ENCODE data around the gene TEX36.
"Not testable (repeated sequence)": the region's sequence is repeated elsewhere in the genome, so short reads cannot be mapped to it uniquely, and the experiment has no call there.

The TEX36 gene

DNA sequence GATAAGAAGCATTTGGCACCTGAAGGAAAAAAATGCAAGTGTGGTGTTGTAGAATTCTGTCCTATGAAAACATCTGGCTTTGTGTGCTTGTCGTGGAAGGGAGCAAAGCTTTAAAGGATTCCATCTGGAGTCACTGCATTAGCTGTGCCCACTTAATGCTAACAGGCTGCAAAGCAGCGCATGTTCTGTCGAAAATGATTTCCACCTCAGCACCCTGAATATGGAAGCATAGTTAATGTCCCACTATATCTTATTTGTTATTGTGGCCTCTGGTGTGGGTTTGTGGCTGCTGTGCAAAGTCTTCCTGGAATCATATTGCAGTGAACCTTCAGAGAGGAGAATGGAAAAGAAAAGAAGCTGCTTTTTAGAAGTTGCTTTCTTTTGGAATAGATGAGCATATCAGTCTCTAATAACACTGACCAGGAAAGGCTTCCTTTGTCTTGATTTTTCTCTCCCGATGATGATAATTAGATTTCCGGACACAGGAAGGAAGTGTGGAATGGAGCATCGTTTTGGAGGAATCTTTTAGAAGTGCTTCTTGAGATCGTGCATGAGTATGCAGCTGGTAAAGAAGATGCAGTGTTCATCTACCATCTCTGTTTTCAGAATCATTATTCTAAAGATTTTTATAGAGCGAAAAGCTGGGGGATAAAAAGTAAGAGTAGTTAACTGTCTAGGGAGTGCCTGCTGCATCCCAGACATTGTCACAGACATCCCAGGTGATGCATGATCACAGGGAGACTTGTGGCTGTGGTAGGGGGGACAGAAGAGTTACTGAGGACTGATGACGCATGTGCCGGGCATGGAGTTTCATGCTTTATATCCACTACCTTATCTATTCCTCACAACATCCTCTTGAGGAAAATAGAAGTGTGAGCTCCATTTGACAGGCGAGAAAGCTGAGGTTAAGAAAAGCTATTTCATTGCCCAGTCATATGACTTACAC, 54.6 kb downstream of the TEX36 start:
- DNase-seq: no peak

DNA sequence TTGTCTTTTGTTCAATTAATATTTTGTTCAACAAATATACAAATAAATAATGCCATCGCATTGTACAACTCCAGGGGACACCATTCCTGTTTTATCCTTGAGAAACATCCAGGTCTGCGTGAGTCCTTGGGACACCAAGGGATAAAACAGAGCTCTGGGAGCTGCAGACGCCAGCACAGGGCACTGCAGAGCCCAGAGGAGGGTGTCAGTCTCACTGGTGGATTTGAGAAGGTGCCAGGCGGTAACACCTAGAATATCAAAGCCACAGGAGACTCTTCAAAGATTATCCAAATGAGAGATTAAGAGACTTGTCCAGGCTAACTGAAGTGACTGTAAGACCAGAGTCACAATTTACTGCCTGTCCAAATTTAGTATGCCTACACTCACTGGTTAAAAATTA, 55.3 kb downstream of the TEX36 start:
- DNase-seq: no peak

DNA sequence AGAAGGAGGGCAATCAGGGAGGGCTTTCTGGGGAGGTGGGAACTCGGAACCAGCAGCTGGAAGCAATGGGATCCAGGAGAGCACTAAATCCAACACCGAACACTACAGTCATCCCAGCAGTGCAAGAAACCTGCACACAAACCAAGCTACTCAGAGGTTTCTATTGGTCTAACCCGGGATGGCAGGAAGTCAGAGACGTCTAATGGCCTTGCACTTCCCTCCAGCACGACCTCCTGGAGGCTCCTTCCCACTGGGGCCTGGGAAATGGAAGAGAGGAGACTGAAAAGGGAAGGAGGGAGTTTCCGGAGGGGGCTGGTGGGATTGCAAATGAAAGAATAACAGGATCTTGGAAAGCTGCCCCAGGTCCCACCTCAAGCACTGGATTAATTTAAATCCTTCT, 56.3 kb downstream of the TEX36 start:
- DNase-seq: no peak

DNA sequence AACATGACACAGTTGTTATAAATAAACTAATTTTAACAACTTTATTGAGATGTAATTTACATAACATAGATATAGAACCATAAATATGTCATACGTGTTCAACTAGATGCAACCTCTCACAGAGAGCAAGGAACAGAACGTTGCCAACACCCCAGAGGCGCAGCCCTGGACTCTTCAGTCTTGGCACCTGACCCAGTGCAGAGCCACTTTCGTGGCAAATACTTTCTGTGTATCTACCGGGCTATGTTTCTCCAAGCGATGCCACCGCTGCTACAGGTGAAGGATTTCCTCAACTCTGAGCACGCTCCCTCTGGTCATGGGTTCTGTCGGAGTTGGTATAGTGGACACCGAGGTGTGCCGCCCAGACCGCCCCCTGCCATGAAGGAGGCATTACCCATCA, 57.4 kb downstream of the TEX36 start:
- DNase-seq: no peak

DNA sequence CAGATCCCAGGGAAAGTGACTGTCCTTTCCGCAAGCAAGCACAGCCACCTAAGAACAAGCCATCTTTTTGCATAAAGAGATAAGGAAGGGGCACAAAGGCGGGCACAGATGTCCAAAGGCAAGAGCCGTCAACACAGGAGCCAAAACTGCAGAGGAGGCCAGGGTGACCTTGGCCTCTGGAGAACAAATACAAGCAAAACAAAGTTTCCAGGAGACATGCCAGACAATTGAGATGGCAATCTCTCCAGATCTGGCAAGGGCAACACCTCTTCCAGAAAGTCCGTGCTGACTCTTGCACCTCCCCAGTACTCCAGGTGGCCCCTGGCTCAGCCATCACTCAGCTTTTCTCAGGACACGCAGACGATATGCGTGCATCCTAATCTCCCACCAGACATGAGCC, 58.2 kb downstream of the TEX36 start:
- no peak for DNase-seq

DNA sequence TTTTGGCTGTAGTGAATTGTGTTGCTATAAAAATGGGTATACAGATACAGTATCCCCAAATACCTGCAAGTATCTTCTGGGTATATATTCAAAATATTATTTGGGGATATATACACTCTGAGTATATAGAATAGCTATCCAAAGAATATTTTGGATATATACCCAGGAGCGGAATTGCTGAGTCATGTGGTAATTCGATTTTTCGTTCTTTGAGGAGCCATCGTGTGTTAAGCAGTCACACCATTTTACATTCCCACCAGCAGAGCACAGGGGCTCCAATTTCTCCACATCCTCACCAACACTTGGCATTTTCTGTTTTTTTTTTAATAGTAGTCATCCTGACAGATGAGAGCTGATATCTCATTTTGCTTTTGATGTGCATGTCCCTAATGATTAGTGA, 61.9 kb downstream of the TEX36 start:
- DNase-seq: no peak

DNA sequence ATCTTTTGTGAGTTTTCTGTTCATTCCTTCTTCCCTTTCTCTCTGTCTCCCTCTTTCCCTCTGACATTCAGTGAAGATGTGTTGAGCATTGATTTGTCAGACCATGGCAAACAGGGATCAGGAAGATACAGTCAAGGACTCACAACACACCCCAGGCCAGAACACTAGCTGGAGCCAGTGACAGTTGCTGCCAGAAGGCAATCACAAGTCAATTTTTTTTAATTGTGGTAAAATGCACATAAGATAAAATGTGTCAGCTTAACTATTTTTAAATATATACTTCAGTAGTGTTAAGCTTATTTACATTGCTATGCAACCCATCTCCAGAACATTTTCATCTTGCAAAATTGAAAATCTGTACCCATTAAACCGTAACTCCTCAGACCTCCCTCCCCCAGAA, 62.6 kb downstream of the TEX36 start:
- DNase-seq: no peak

DNA sequence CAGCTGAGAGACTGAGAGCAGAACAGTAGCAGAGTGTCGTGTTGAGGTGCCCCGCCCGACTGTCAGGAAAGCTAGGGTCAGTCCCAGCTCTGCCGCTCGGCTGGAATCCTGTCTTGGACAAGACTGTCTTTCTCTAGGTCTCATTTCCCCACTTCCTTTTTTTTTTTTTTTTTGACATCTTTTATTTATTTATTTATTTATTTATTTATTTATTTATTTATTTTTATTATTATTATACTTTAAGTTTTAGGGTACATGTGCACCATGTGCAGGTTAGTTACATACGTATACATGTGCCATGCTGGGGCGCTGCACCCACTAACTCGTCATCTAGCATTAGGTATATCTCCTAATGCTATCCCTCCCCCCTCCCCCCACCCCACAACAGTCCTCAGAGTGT, 69.9 kb downstream of the TEX36 start:
- DNase-seq: not testable (repeated sequence)

DNA sequence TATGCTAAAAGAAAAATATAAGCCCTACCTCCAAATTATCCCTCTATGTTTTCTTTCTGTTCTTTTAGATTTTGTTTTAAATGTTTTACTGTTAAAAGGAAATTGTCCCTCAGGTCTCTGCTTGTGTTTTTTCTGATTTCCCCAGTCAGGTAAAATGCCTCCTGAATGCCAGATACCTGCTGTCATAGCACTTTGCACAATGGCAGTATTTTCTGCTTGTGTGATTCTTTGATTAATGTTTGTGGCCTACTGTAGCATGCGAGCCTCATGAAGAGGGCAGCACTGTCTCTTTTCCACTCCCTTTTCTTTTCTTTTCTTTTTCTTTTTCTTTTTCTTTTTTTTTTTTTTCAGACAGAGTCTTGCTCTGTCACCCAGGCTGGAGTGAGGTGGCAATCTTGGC, 71.2 kb downstream of the TEX36 start:
- no peak for DNase-seq

DNA sequence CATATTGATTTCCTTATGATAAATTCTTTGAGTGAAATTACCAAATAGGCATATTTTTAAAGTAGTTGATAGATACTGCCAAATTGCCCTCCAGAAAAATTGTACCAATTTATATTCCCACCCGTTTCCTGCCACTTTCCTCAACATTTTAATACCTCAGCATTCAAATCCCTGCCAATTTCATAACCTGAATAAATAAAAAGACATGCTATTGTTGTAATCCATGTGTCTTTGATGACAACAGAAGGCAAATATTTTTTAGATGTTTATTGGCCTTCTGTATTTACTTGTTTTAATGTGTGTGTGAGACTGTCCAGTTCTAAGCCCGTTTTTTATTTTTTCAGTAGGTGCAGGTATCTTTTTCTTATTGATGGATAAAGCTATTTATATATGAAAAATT, 71.7 kb downstream of the TEX36 start:
- no peak for DNase-seq

DNA sequence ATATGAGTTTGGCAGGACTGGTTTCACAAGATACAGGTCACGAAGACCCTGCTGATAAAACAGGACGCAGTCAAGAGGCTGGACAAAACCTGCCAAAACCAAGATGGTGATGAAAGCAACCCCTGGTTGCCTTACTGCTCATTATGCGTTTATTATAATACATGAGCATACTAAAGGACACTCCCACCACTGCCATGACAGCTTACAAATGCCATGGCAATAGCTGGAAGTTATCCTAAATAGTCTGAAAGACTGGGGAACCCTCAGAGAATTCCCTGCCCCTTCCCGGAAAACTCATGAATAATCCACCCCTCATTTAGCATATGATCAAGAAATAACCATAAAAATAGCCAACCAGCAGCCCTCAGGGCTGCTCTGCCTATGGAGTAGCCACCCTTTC, 73.1 kb downstream of the TEX36 start:
- DNase-seq: no peak

DNA sequence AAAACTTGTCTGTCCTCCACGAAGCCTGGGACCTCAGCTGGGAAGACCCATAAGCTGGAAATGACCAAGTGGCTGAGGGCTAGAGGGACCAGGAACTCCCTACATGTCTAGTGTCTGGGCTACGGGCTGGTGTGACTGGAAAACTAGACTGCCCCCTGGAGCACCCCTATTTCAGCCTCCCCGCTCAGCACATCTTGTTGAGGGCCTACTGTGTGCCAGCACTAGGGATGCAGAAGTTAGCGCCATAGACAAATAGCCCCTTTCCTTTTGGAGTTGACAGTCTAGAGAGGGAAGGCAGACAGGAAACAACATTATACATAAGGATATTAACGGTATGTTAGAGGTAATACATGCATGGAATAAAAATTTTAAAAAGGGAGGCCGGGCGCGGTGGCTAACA, 74.5 kb downstream of the TEX36 start:
- no peak for DNase-seq

DNA sequence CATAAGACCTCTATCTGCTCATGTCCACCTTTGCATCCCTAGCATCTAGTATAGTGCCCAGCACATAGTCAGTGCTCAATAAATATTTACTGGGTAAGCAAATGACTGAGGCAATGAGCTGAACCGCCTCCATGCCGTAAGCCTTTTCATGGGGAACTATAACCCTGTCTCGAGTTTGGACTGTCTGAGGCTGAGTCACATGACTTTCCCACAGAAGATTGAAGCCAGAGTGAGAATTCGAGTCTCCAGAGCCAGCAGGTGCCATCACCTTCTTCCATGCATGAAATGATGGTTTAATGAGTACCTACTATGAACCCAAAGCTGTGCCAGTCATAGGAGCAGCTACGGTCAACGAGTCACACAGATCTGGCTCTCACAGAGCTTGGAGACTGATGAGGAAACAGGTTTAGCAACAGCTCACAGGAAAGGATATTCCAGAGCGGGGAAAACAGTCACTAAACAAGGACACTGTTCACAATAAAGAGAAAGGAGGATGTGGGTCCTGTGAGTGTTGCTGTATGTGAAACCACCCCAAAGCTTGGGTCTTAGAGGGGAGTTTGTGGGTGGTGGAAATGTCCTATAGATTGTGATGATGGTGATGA, 75.2 kb downstream of the TEX36 start:
- no peak for DNase-seq

DNA sequence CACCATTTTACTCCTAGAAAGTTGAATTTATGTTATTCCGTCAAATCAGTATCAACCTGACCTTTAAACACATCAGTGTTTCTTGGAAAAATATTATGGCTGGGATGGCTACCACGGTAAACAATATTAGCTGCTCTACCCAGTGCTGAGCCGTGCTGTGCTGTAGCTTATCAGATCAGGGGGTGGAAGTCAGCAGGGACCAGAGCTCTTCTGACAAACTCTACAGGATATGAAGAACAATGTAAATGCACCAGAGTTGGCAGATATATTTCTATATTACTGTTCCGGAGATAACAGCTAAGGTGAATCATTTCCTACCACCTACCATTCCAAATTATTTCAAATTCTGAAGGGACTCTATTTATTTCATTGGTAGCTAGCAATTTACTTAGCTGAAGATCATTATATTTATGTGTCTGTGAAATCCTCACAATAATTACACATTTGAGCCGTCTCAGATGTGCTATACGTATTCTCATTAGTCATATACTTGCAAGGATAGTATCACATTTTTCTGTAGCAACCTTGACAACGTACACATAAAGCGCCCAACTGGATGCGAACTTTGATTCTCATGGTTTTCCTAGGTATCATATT, 76.5 kb downstream of the TEX36 start:
- no peak for DNase-seq
